Measurements from ENCODE around the gene NCAPG.
"Not testable (repeated sequence)": the region's sequence is repeated elsewhere in the genome, so short reads cannot be mapped to it uniquely, and the experiment has no call there.

NCAPG gene

DNA sequence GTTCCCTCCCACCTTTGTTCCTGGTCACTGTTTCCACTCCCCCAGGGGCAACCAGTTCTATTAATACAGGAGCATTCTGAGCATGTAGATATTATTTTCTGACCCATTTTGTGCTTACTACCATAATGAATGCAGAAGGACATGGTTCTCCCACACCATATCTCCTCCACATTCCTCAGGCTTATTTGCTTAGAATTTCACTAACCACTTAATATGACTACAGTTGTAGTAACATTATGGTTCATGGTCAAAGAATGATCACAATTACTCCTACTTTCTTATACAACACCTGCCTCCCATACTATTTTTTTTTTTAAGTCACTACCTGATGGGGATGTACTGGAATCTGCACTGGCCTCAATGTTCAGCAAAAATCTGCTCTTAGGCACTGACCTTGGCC is 21.8 kb upstream of the NCAPG start:
- DNase-seq, result no peak

- DNase-seq, result no peak
Measured at GRCh38 chr4:17794730-17795129, 16.0 kb upstream of the NCAPG start.

DNA sequence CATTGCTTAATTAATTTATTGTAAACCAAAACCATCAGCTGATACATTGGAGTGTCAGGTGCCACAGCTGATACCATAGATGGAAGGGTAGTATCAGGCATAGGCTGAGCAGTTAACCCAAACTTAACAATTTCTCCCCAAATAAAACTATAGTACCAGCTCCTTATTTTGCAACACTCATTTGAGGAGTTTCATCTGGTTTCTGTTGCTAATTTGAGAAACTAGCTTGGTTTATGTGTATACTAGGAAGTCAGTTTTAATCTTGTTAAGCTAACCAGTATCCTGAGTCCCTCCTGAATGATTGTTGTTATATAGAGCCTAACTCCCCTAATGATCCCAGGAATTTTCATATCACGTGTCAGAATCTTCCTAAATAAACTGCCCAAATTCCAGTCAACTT is 13.0 kb upstream of the NCAPG start:
- no peak for DNase-seq

GRCh38 chr4:17805580-17806155 is 5.1 kb upstream of the NCAPG start:
- DNase-seq, result no peak

DNA sequence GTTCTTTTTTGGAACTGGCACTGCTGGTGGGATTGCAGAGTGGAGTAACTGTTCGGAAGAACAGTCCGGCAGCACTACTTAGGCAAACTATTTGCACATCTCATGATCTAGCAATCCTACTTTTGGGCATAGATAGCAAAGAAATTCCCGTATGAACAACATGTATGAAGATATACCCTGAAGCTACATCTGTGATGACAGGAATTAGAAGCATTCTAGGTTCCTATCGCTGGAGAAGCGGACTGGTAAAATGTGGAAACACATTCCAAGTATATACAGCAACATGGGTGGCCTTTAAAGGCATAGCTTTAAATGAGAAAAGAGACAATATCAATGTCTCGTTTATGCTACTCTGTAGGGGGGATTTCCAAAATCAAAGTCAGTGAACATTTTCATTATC is 3.3 kb upstream of the NCAPG start:
- no peak for DNase-seq

DNA sequence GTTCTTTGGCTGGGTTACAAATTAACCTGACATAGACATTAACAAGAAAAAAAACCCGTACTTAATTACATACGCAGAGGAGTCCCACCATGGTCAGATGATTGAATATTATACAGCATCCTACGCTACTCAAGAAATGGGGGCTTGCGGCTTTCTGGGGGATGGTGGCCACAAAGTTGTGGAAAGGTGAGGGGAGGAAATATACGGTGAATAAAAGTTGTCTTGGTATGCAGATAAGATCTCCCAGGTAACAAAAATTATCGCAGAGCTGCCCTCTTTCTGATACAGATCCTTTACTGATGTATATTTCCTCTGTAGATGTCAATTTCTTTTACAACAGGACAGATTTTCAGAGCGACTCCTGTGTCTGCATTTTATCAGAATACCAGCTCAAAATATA is 1.1 kb upstream of the NCAPG start:
- no peak for DNase-seq

DNA sequence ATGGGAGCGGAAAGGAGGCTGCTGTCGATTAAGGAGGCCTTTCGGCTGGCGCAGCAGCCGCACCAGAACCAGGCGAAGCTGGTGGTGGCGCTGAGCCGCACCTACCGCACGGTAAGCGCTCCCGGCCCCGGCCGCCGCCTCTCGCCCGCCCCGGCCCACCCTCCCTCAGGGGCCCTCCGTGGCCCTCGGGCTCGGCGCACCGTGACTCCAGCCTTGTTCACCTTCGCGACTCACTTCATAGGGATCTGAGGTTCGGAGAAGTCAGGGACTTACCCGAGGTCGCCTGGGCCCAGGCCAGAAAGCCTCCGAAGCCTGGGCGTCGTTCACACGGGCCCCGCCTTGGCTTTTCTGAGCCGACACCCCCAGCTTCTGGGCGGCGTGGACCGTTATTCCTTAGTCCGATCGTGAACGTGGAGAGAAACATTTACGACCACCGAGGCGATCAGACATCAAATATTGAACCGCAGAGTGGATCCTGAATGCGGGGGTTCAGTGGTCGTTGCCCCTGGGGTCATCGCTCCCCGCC is 362 bp downstream of the NCAPG start:
- no peak for DNase-seq

- DNase-seq, result no peak
Measured at GRCh38 chr4:17812125-17812524, 1.3 kb downstream of the NCAPG start.

DNA sequence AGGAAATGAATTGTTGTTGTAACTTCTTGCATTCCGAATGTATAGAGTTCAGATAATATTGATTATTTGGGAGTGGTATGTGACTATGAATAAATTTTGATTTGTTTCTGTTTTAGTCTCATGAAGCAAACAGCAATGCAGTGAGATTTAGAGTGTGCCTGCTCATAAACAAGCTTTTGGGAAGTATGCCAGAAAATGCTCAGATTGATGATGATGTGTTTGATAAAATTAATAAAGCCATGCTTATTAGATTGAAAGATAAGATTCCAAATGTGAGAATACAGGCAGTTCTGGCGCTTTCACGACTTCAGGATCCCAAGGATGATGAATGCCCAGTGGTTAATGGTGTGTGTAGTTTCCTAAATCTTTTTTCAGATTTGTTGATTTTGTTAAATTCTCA is 2.0 kb downstream of the NCAPG start:
- no peak for DNase-seq

DNA sequence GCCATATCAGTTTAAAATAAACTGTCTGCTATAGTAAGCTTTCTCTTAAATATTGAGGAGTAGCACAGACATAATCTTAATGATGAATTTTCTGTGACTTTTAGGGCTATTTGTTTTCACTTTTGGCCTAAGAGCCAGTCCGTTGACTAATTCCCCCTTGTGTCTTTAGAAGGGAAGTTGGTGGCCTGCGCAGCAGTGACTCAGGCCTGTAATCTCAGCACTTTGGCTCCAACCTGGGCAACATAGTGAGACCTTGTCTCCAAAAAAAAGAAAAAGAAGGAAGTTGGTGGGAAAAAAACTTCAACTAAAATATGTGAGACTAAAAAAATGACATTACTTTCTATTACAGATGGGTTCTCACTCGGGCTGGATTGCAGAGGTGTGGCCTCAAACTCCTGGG is 3.4 kb downstream of the NCAPG start:
- peak; percentile 67 to 71 for DNase-seq

DNA sequence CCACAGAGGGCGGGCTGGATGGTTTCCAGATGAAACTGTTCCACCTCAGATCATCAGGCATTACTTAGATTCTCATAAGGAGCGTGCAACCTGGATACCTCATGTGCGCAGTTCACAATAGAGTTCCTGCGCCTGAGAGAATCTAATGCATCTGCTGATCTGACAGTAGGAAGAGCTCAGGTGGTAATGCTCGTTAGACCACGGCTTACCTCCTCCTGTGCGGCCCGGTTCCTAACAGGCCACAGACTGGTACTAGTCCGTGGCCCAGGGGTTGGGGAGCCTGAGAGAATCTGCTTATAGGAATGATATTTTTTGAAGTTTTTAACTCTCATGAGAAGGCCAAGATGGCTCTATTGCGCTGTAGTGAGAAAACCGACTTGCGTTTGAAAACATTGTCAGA is 5.4 kb downstream of the NCAPG start:
- DNase-seq, result no peak

- DNase-seq, result peak; percentile 60 to 73
Measured at GRCh38 chr4:17817027-17817426, 6.2 kb downstream of the NCAPG start.

- DNase-seq, result no peak
Measured at GRCh38 chr4:17823871-17824669, 13.3 kb downstream of the NCAPG start.

DNA sequence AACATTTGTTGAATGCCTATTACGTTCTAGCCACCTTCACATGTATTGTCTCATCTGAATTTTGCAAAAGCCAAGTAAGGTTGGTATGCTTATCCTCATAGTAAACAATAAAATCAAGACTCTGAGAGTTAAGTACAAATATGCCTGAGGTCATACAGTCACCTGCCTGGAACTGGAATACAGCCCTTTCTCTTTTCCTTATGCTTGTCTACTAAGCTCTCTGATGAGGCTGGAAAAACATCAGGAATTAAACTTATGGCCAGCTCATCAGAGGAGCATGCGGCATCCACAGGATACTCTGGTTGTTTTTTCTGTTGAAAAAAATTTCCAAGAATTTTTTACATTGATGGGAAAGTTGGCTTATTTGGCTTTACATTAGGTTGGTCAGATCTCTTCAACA is 35.5 kb downstream of the NCAPG start:
- no peak for DNase-seq

DNA sequence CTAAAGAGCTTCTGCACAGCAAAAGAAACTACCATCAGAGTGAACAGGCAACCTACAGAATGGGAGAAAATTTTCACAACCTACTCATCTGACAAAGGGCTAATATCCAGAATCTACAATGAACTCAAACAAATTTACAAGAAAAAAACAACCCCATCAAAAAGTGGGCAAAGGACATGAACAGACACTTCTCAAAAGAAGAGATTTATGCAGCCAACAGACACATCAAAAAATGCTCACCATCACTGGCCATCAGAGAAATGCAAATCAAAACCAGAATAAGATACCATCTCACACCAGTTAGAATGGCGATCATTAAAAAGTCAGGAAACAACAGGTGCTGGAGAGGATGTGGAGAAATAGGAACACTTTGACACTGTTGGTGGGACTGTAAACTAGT is 39.5 kb downstream of the NCAPG start:
- DNase-seq, result not testable (repeated sequence)

GRCh38 chr4:17851959-17852358 is 41.2 kb downstream of the NCAPG start:
- DNase-seq, result no peak

- no peak for DNase-seq
Measured at GRCh38 chr4:17854036-17854435, 43.3 kb downstream of the NCAPG start.

DNA sequence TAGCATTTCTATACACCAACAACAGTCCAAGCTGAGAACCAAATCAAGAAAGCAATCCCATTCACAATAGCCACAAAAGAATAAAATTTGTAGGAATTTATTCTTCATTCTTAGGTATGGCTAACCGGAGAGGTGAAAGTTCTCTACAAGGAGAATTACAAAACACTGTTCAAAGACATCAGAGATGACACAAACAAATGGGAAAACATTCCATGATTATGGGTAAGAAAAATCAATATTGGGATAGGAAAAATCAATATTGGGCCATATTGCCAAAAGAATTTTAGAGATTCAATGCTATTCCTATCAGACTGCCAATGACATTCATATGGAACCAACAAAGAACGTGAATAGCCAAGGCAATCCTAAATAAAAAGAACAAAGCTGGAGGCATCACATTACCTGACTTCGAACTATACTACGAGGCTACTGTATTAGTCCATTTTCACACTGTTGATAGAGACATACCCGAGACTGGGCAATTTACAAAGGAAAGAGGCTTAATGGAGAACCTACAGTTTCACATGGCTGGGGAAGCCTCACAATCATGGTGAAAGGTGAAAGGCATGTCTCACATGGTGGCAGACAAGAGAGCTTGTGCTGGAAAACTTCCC is 49.1 kb downstream of the NCAPG start:
- DNase-seq, result no peak

DNA sequence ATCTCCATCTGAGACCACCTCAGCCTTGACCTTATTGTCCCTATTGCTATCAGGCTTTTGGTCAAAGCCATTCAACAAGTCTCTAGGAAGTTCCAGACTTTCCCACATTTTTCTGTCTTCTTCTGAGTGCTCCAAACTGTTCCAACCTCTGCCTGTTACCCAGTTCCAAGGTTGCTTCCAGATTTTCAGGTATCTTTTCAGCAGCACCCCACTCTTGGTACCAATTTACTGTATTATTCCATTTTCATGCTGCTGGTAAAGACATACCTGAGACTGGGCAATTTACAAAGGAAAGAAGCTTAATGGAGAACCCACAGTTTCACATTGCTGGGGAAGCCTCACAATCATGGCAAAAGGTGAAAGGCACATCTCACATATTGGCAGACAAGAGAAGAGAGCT is 51.1 kb downstream of the NCAPG start:
- not testable (repeated sequence) for DNase-seq

GRCh38 chr4:17865866-17866363 is 55.1 kb downstream of the NCAPG start:
- DNase-seq, result no peak

- DNase-seq, result no peak
Measured at GRCh38 chr4:17866810-17867209, 56.0 kb downstream of the NCAPG start.

- no peak for DNase-seq
Measured at GRCh38 chr4:17867276-17867675, 56.5 kb downstream of the NCAPG start.

- no peak for DNase-seq
Measured at GRCh38 chr4:17869327-17869726, 58.5 kb downstream of the NCAPG start.

Data from inflammatory macrophage (primary cell).